ENCODE measurements around the gene APOBR. TPM values are rescaled to one million over a fixed set of nuclear protein-coding genes. Genes with fewer than 3 reads are reported as not detected.

APOBR gene
- total RNA-seq, 1 donor from 2014 or later = not detected

DNA sequence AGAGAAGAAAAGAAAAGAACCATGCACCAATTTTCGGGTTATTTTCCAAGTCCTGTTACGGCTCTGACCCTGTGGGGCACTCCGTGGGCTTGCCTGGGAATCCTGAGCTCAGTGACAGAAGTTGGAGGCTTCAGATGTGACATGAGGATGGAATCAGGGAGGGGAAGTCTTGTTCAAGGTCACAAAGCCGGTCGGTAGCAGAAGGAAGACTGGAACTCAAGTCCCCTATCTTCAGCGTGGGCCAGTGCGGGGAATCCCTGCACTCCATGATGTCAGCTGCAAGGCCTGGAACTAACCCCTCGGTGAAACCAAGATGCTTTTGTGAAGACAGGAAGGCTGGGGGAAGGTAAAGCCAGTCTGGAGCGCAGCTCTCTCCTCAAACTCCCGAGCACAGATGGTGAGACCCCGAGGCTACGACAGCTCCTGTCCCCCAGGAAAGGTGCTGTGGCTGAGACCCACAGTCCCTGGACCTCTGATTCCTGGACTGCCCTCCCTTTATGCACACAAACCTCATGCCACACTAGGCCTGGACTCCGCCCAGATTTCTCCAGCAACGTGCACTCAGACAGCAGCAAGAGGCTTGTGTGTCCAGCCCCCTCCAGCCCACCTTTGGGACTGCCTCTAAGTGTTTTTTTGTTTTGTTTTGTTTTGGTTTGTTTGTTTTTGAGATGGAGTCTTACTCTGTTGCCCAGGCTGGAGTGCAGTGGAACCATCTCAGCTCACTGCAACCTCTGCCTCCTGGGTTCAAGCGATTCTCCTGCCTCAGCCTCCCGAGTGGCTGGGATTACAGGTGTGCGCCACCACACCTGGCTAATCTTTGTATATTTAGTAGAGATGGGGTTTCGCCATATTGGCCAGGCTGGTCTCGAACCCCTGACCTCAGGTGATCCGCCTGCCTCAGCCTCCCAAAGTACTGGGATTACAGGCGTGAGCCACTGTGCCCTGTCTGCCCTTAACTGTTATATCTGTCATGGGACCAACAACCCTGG lies 17.7 kb downstream of the APOBR start:
- no peaks in the 10 kb centered on the region for H3K9me3 ChIP-seq (ENCODE audit: low read depth)
- H3K9me3 Mint-ChIP-seq = no peaks in the 10 kb centered on the region
- no peaks in the 10 kb centered on the region for H3K4me1 ChIP-seq
- no peaks in the 10 kb centered on the region for H3K4me1 Mint-ChIP-seq
- TF ChIP-seq EZH2 (IDR thresholded peaks at IDR 0.05) (no peak), EZH2phosphoT487 (IDR thresholded peaks at IDR 0.05) (no peak)
- TF ChIP-seq, protein P1, sequence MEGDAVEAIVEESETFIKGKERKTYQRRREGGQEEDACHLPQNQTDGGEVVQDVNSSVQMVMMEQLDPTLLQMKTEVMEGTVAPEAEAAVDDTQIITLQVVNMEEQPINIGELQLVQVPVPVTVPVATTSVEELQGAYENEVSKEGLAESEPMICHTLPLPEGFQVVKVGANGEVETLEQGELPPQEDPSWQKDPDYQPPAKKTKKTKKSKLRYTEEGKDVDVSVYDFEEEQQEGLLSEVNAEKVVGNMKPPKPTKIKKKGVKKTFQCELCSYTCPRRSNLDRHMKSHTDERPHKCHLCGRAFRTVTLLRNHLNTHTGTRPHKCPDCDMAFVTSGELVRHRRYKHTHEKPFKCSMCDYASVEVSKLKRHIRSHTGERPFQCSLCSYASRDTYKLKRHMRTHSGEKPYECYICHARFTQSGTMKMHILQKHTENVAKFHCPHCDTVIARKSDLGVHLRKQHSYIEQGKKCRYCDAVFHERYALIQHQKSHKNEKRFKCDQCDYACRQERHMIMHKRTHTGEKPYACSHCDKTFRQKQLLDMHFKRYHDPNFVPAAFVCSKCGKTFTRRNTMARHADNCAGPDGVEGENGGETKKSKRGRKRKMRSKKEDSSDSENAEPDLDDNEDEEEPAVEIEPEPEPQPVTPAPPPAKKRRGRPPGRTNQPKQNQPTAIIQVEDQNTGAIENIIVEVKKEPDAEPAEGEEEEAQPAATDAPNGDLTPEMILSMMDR (IDR thresholded peaks at IDR 0.05) = no peak
- H3K4me3 ChIP-seq = no peak overlapping the region
- H3K36me3 Mint-ChIP-seq = no peaks in the 10 kb centered on the region
- H3K36me3 ChIP-seq = no peaks in the 10 kb centered on the region
- no peak overlapping the region for H2AFZ ChIP-seq (replicated peaks)
- no peaks in the 10 kb centered on the region for H3F3A ChIP-seq (ENCODE audit: low read depth)
- no peak for DNase-seq (ENCODE audit: low spot score)
- peak overlapping the region; percentile 63 for H3K27ac Mint-ChIP-seq
- H3K4me2 ChIP-seq = no peak overlapping the region
- no peaks in the 10 kb centered on the region for H3K79me2 ChIP-seq (ENCODE audit: low read depth)
- H3K27me3 ChIP-seq = no peaks in the 10 kb centered on the region
- H4K20me1 ChIP-seq (ENCODE audit: low read depth) = no peaks in the 10 kb centered on the region
- H3K27me3 Mint-ChIP-seq (ENCODE audit: insufficient read depth, low read depth) = peaks cover 5% of the 10 kb centered on the region
- no peak overlapping the region for H3K27ac ChIP-seq
- H3K9ac ChIP-seq = no peak overlapping the region
- no peak overlapping the region for H3K4me3 Mint-ChIP-seq

DNA sequence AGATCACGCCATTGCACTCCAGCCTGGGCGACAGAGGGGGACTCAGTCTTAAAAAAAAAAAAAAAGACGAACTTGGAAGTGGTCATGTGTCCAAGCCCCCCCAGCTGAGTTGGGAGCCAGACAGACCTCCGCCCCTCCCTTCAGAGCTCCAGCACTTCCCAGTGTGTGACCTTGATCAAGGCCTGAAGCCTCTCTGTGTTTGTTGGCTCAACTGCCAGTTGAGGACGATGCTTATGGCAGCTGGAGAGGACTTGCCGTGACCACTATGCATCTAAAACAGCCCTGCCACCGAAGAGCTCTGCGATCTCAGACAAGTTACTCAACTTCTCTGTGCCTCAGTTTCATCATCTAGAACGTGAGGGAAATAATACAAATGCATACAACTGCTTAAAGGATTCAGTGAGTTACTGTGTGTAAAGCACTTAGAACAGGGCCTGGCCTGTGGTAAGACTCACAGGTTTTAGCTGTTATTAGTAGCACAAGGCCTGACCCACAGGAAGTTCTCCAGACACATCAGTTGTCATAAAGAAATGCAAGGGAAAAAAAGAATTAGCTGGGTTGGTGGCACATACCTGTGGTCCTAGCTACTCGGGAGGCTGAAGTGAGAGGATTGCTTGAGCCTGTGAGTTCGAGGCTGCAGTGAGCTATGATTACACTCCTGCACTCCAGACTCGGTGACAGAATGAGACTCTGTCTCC lies 19.2 kb downstream of the APOBR start:
- Mint-ChIP-seq H3K27me3 (ENCODE audit: insufficient read depth, low read depth) (peaks cover 5% of the 10 kb centered on the region), H3K27ac (no peak overlapping the region), H3K4me1 (no peaks in the 10 kb centered on the region), H3K36me3 (no peaks in the 10 kb centered on the region), H3K9me3 (no peaks in the 10 kb centered on the region), H3K4me3 (no peak overlapping the region)
- no peaks in the 10 kb centered on the region for H3K36me3 ChIP-seq
- H3K9ac ChIP-seq = no peak overlapping the region
- H3K79me2 ChIP-seq (ENCODE audit: low read depth) = no peaks in the 10 kb centered on the region
- H3K4me2 ChIP-seq = no peak overlapping the region
- no peak for TF ChIP-seq EZH2 (IDR thresholded peaks at IDR 0.05)
- TF ChIP-seq, protein P1 (IDR thresholded peaks at IDR 0.05) = no peak
- TF ChIP-seq EZH2phosphoT487 (IDR thresholded peaks at IDR 0.05) = no peak
- H3K27ac ChIP-seq = no peak overlapping the region
- no peaks in the 10 kb centered on the region for H3K9me3 ChIP-seq (ENCODE audit: low read depth)
- no peaks in the 10 kb centered on the region for H3K27me3 ChIP-seq
- no peaks in the 10 kb centered on the region for H3K4me1 ChIP-seq
- no peak overlapping the region for H3K4me3 ChIP-seq
- DNase-seq (ENCODE audit: low spot score) = no peak
- no peak overlapping the region for H2AFZ ChIP-seq (replicated peaks)
- H4K20me1 ChIP-seq (ENCODE audit: low read depth) = no peaks in the 10 kb centered on the region
- H3F3A ChIP-seq (ENCODE audit: low read depth) = no peaks in the 10 kb centered on the region

DNA sequence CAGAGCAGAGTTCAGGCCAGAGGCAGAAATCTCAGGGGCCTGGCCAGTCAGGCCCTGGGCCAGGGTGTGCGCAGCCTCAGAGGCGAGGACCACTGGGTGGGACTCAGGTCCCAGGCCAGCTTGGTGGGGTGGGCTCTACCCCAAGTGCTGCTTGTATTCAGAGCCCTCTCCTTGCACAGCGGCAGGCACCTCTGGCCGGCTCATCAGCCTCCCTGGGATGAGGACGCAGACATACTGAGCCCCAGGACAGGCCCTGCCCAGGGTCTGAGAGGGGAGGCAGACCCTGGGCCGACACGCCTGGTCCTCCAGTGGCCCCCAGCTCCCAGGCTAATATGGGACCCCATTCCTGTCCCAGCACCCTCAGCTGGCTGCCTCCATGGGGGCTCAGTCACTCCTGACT lies 19.8 kb downstream of the APOBR start:
- Histone ChIP-seq H3K4me1 (no peaks in the 10 kb centered on the region), H3K9me3 (ENCODE audit: low read depth) (no peaks in the 10 kb centered on the region), H4K20me1 (ENCODE audit: low read depth) (no peaks in the 10 kb centered on the region), H3K9ac (no peak overlapping the region), H3K79me2 (ENCODE audit: low read depth) (no peaks in the 10 kb centered on the region), H3K4me3 (no peak overlapping the region), H3K36me3 (no peaks in the 10 kb centered on the region), H3K27ac (no peak overlapping the region), H3K4me2 (no peak overlapping the region), H3K27me3 (no peaks in the 10 kb centered on the region), H3F3A (ENCODE audit: low read depth) (no peaks in the 10 kb centered on the region), H2AFZ (replicated peaks) (no peak overlapping the region)
- no peaks in the 10 kb centered on the region for H3K4me1 Mint-ChIP-seq
- no peak overlapping the region for H3K4me3 Mint-ChIP-seq
- no peak for DNase-seq (ENCODE audit: low spot score)
- TF ChIP-seq, protein P1 (IDR thresholded peaks at IDR 0.05) = no peak
- no peak for TF ChIP-seq EZH2phosphoT487 (IDR thresholded peaks at IDR 0.05)
- no peak for TF ChIP-seq EZH2 (IDR thresholded peaks at IDR 0.05)
- H3K9me3 Mint-ChIP-seq = no peaks in the 10 kb centered on the region
- H3K27ac Mint-ChIP-seq = no peak overlapping the region
- no peaks in the 10 kb centered on the region for H3K36me3 Mint-ChIP-seq
- peaks cover 5% of the 10 kb centered on the region for H3K27me3 Mint-ChIP-seq (ENCODE audit: insufficient read depth, low read depth)

Data from neural progenitor cell (in vitro differentiated cells).